GM21576 (cell line): ENCODE results near the gene RFPL1.

ENCODE experiments used
- ATAC-seq: cut with Tn5 transposase; IDR thresholded peaks from one replicate; pipeline ENCODE4 v1.9.1; 2021; ENCODE audit warnings: mild to moderate bottlenecking, moderate library complexity; ENCODE audit not compliant: unreplicated experiment

Gene RFPL1

DNA sequence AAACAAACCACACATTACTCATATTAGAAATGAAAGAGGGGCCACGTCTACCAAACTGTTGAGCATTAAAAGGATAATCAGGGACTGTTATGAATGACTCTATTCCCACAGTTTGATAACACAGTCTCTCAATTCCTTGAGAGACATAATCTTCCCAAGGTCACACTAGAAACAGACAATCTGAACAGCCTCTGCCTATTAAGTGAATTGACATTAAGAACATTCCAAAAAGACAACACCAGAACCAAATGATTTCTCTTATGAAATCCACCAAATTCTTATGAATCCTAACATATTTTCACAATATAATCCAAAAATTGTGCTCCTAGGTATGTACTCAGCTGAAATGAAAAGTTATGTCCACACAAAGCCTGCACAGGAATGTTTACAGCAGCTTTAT is 4.6 kb downstream of the RFPL1 start:
- ATAC-seq = no peak

DNA sequence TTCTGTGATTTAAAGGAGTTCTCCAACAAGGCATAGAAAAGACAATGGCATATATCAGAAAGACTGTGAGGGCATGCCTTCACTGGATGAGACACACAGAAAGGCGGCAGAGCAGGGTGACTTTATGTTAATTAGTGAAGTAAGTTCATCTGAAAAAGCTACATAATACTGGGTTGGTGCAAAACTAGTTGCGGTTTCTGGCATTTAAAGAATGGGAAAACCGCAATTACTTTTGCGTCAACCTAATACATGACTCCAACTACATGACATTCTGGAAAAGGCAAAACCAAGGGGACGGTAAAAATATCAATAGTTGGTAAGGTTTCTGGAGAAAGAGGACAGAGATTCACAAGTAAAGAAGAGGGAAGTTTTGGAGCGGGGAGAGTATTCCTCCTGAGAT is 5.1 kb downstream of the RFPL1 start:
- ATAC-seq = no peak

DNA sequence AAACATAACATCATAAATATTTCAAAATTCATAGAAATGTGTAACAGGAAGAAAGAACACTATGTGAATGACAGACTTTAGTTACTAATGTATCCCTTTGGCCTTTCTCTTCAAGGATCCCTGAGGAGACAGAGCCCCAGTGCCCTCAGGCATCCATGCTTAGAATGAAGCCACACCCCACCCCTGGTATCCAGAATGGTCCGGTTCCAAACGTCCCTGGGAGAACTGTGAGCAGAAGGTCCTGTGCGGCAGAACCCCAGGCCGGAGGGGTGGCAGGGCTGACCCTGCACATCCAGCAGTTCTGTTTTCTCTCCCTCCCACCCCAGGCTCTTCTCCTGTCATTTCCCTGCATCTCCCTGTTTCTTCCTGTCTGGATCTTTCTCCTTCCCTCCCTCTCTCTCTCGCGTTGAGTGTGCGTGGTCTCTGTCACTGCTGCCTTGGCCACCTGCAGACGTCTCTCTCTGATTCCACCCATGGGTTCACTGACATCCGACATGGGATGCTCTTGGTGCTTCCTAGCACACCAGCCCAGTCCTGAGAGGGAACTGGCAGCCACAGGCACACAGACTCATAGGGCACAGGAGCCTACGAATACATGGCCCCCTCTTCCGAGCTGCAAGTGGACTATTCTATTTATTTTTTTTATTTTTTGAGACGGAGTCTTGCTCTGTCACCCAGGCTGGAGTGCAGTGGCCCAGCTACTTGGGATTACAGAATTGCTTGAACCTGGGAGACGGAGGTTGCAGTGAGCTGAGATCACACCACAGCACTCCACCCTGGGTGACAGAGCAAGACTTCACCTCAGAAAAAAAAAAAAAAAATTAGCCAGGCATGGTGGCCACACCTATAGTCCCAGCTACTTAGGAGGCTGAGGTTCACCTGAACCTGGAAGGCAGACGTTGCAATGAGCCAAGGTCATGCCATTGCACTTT is 5.7 kb downstream of the RFPL1 start:
- no peak for ATAC-seq

DNA sequence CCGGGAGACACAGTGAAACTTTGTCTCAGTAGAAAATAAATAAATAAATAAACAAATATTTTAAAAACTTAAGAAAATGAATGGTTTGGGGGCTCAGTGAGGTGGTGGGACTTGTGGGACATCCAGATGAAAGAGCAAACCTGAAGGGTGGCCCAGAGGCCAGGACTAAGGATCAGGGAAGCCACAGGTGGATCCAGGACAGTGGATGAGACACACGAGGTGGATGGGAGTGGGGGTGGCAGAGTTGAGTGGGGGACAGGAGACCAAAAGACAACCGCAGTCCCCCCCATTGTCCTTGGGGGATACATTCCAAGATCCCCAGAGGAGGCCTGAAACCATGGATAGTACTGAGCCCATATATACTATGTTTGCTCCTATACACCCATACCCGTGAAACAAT is 7.1 kb downstream of the RFPL1 start:
- no peak for ATAC-seq

GRCh38 chr22:29447906-29448305 is 9.5 kb downstream of the RFPL1 start:
- ATAC-seq = no peak

DNA sequence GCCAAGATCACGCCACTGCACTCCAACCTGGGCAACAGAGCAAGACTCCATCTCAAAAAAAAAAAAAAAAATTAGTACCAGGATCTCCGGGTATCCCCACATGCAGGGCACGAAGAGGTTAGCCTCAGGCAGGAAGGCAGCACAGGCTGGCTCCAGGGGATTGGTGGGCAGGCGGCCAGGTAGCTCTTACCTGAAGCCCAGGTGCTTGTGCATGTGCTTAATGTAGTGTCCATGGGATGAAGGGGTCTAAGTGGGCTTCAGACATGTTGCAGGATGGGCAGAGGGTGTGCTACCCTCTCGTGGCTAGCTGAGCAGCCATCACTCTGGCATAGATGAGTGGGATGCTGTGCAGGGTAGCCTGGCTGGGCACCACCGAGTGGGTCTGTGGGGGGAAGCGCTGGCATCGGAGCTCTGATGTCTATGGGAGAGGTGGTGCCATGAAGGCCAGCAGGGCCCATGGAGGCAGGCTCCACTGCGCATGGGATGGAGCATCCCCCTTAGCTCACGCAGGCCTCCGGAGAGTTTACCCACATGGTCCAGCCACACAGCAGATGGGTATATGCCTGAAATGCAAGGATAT is 11.0 kb downstream of the RFPL1 start:
- no peak for ATAC-seq

DNA sequence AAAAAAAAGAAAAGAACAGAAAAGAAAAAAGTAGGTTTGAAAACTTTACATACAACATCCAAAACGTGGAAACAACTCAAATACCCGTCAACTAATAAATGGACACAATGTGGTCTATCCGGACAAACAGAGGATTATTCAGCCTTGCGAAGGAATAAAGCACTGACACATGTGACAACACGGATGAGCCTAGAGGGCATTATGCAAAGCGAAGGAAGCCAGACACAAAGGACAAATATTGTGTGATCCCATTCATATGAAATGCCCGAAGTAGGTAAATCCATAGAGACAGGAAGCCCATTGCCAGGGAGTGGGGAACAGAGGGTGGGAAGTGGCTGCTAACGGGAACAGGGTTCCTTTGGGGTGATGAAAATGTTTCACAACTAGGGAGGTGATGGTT is 11.8 kb downstream of the RFPL1 start:
- no peak for ATAC-seq

DNA sequence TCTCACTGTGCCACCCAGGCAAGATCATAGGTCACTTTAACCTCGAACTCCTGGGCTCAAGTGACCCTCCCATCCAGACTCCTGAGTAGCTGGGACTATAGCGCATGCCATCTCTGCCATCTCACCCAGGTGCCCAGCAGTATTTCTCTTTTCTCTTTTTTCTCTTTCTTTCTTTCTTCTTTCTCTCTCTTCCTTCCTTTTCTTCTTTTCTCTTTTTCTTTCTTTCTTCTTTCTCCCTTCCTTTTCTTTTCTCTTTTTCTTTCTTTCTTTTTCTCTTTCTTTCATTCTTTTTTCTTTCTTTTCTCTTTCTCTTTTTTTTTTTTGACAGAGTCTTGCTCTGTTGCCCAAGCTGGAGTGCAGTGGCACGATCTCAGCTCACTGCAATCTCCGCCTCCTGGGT is 13.5 kb downstream of the RFPL1 start:
- ATAC-seq = no peak

GRCh38 chr22:29454276-29454675 is 15.9 kb downstream of the RFPL1 start:
- ATAC-seq = no peak

DNA sequence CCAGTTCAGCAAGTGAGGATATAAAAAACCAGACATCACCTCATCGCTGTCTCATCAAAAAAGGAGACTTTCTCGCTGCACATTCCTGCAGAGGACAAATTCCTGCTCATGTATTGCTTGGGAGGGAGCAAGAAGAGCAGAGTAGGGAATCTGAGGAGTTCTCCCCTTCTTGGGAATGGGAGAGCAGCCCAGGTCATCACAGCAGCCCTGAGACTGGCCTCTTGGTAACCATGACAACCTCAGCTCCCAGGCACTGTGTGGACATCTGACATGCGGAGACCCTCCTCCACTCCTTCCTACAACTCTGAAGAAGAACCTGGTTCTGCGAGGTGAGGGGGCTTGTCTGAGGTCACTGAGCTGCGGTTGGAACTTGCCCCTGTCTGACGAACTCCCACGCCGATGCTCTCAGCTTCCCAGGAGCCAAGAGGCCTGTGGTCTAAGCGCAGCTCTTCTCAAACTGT is 17.9 kb downstream of the RFPL1 start:
- ATAC-seq = no peak

DNA sequence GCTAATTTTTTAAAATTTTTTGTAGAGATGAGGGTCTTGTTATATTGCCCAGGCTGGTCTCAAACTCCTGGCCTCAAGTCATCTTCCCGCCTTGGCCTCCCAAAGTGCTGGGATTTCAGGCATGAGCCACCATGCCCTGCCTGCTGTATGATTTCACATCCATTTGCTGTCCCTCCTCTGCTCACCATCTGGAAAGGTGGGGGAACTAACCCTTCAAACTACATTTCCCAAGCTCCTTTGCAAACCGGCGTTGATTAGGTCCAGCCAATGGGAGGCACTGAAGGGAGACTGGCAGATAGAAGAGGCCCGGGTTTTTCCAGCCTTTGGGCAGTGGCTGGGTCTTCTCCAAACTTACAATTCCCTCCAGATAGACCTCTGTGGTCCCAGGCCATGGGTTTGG is 19.3 kb downstream of the RFPL1 start:
- ATAC-seq = no peak

GRCh38 chr22:29458551-29458950 is 20.2 kb downstream of the RFPL1 start:
- no peak for ATAC-seq

- no peak for ATAC-seq
These were observed 21.4 kb downstream of the RFPL1 start for GRCh38 chr22:29459773-29460172.

- ATAC-seq = no peak
These were observed 22.9 kb downstream of the RFPL1 start for GRCh38 chr22:29461263-29461662.

DNA sequence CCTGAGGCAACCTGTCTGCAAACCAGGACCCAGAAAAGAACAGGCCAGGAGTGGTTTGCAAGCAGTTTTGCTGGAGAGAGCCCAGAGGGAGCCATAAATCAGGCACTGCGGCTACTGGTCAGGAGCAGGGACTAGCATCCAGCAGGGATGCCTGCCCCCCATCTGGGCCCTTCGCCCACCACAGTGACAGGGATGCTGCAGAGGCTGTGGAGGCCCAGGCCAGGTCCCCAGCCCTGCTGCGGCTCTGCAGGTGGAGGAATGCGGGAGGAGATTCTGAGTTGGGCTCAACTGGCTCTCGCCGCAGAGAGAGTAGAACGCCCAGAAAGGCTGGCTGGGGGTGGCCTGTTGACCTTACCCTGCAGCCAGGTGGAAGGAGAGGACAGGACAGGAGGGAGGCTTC is 25.2 kb downstream of the RFPL1 start:
- ATAC-seq = no peak

GRCh38 chr22:29464581-29464980 is 26.2 kb downstream of the RFPL1 start:
- no peak for ATAC-seq

DNA sequence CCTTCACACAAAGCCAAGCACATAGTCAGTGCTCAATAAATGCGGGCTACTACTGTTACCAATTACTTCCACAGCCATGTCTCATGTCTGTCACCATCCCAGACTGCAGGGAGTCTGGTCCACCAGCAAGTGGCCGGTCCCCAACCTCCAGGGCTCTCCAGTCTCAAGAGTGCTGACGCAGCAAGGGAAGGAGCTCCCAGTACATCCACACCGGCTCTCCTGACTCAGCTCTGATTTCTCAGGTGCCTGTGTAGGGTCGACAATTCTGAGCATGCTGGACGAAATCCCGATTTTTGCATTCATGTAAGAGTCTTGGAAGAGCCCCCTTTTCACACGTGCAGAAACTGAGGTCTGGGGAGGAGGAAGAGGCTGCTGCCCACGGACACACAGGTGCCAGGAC is 31.4 kb downstream of the RFPL1 start:
- no peak for ATAC-seq

DNA sequence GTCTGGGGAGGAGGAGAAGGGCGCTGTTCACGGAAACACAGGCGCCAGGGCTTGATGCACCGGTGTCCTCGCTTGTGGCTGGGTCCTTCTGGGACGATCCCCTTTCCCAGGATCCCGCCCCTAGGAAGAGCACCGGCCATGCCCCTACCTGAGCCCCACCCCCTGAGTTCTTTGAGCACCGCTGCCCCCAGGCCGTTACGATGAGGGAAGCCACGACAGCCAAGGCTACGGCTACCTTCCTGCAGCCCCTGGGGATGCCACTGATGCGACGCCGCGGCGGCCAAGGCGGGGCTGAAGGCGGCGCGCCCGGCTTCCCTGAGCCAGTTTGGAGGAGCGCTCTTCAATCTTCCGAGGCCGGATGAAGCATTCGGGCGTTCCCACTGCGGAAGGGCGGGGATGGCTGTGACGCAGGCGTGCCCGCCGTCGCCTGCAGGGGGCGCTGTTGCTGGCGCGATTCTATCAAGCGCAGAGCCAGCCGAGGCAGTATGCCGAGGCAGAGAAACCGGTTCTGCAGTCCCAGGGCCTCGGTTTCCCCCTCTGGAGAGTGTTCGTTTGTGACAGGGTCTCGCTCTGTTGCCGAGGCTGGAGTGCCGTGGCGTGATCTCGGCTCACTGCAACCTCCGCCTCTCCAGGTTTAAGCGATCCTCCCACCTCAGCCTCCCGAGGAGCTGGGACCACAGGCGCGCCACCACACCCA is 31.9 kb downstream of the RFPL1 start:
- no peak for ATAC-seq

GRCh38 chr22:29473001-29473400 is 34.6 kb downstream of the RFPL1 start:
- no peak for ATAC-seq

- no peak for ATAC-seq
These were observed 37.2 kb downstream of the RFPL1 start for GRCh38 chr22:29475550-29475949.

- no peak for ATAC-seq
These were observed 37.7 kb downstream of the RFPL1 start for GRCh38 chr22:29476116-29476515.
